ENCODE results near the gene ACTN3. TPM values are rescaled to one million over a fixed set of nuclear protein-coding genes. Genes with fewer than 3 reads are reported as not detected.

Gene ACTN3
- total and polyA plus RNA-seq, 2 donors (not counting 1 experiment from before 2014, with no cell fraction given): under 0.01 TPM; not detected in 1

DNA sequence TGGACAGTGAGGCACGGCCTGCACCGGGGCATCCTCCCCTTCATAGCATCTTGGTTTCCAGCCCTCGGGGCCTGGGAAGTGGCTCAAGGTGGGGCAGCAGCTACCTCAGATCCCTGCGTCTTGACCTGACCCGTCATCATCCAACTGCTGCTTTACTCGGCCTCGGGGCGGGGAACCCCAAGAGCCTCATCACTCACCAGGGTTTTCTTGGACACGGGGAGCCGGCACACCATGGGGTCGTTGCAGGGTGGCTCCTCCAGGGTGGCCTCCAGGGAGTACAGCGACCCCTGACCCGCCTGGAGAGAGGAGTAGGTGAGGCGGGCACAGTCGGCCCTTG lies 21.1 kb downstream of the ACTN3 start:
- Histone ChIP-seq H3K79me2 (ENCODE audit: control insufficient read depth, insufficient read depth, low read length) (no peaks in the 10 kb centered on the region), H2AFZ (ENCODE audit: low read length) (no peak overlapping the region), H3K9ac (ENCODE audit: insufficient read depth, low read length) (no peak overlapping the region), H3K27me3 (ENCODE audit: control insufficient read depth, insufficient read depth, low read length) (peaks cover 4% of the 10 kb centered on the region), H4K20me1 (ENCODE audit: control insufficient read depth, extremely low read depth, insufficient read depth, low read length) (no peaks in the 10 kb centered on the region), H3K4me1 (ENCODE audit: control insufficient read depth, extremely low read depth, insufficient read depth, low read length) (no peaks in the 10 kb centered on the region), H3K36me3 (ENCODE audit: control insufficient read depth, insufficient read depth, low read length) (no peaks in the 10 kb centered on the region), H3K9me3 (ENCODE audit: control insufficient read depth, insufficient read depth, low read depth, low read length) (no peaks in the 10 kb centered on the region), H3K27ac (ENCODE audit: insufficient read depth, low read length) (no peak overlapping the region), H3K4me2 (ENCODE audit: extremely low read depth, insufficient read depth, low read length) (peak overlapping the region; percentile 79), H3K4me3 (replicated peaks in 1 of 4; ENCODE audit: control extremely low read depth in 1 of 4, insufficient read depth in 1 of 4, low read depth in 3 of 4, low read length in 4 of 4) (peak overlapping the region in 1 of 4 experiments; percentile 61)
- no peak for DNase-seq (ENCODE audit: low read depth in 2 of 2)
- TF ChIP-seq EZH2 (IDR thresholded peaks at IDR 0.05; ENCODE audit: low read length, missing control alignments): no peak
- TF ChIP-seq, protein P1, sequence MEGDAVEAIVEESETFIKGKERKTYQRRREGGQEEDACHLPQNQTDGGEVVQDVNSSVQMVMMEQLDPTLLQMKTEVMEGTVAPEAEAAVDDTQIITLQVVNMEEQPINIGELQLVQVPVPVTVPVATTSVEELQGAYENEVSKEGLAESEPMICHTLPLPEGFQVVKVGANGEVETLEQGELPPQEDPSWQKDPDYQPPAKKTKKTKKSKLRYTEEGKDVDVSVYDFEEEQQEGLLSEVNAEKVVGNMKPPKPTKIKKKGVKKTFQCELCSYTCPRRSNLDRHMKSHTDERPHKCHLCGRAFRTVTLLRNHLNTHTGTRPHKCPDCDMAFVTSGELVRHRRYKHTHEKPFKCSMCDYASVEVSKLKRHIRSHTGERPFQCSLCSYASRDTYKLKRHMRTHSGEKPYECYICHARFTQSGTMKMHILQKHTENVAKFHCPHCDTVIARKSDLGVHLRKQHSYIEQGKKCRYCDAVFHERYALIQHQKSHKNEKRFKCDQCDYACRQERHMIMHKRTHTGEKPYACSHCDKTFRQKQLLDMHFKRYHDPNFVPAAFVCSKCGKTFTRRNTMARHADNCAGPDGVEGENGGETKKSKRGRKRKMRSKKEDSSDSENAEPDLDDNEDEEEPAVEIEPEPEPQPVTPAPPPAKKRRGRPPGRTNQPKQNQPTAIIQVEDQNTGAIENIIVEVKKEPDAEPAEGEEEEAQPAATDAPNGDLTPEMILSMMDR (conservative IDR thresholded peaks at IDR 0.05 in 1 of 2, IDR thresholded peaks at IDR 0.05 in 1 of 2; ENCODE audit: low read depth in 1 of 2, low read length in 2 of 2): no peak

DNA sequence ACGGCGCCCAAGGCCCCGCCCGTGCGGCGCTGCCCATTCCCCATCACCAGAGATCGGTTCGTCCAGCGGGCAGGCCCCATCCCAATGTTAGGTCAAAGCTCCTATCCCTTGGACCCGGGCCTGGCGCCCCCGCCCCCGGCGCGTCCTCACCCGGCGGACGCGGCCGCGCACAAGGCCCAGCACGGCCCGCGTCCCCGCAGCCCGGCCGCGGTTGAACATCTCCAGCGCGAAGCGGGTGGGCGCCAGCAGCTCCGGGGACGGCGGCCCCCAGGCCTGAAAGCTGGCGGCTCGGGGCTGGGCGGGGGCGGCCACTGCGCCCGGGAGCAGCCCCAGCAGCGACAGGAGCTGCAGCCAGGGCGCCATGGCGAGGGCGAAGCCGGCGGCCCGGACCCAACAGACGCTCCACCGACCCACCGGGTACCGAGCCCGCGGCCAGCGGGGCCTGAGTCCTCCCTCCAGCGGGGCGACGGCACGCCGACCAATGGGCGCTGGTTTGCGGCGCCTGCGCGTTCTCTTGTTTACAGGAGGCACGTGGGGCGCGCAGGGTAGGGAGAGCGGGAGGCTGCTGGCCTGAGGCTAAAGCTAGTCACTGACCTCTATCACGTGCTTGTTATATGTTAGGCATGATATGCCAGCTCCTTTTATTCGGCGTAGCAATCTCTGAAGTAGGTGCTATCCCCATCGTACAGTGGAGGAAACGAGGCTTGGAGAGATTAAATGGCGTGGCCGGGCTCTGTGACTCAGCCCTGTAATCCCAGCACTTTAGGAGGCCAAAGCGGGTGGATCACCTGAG lies 21.6 kb downstream of the ACTN3 start, which contains the start of gene CTSF:
Gene CTSF, minus strand, starts transcription at position 483 of the 793 bp plus-strand sequence. Its CDS starts 120 bp downstream, at position 363.
- peaks cover 4% of the 10 kb centered on the region for H3K27me3 ChIP-seq (ENCODE audit: control insufficient read depth, insufficient read depth, low read length)
- no peak within 1 kb of the TSS for H3K27ac ChIP-seq (ENCODE audit: insufficient read depth, low read length)
- H2AFZ ChIP-seq (ENCODE audit: low read length): peak within 1 kb of the TSS; percentile 22
- peak within 1 kb of the TSS in 2 of 4 experiments; percentile 24 to 61 for H3K4me3 ChIP-seq (replicated peaks in 1 of 4; ENCODE audit: control extremely low read depth in 1 of 4, insufficient read depth in 1 of 4, low read depth in 3 of 4, low read length in 4 of 4)
- no peaks in the 10 kb centered on the region for H3K79me2 ChIP-seq (ENCODE audit: control insufficient read depth, insufficient read depth, low read length)
- DNase-seq (ENCODE audit: low read depth in 2 of 2): peak; percentile 60 to 73
- H3K9me3 ChIP-seq (ENCODE audit: control insufficient read depth, insufficient read depth, low read depth, low read length): no peaks in the 10 kb centered on the region
- H3K4me2 ChIP-seq (ENCODE audit: extremely low read depth, insufficient read depth, low read length): peak within 1 kb of the TSS; percentile 79
- no peaks in the 10 kb centered on the region for H4K20me1 ChIP-seq (ENCODE audit: control insufficient read depth, extremely low read depth, insufficient read depth, low read length)
- no peaks in the 10 kb centered on the region for H3K4me1 ChIP-seq (ENCODE audit: control insufficient read depth, extremely low read depth, insufficient read depth, low read length)
- H3K9ac ChIP-seq (ENCODE audit: insufficient read depth, low read length): no peak within 1 kb of the TSS
- no peak for TF ChIP-seq EZH2 (IDR thresholded peaks at IDR 0.05; ENCODE audit: low read length, missing control alignments)
- TF ChIP-seq, protein P1 (conservative IDR thresholded peaks at IDR 0.05 in 1 of 2, IDR thresholded peaks at IDR 0.05 in 1 of 2; ENCODE audit: low read depth in 1 of 2, low read length in 2 of 2): no peak
- no peaks in the 10 kb centered on the region for H3K36me3 ChIP-seq (ENCODE audit: control insufficient read depth, insufficient read depth, low read length)

- Histone ChIP-seq H3K4me1 (ENCODE audit: control insufficient read depth, extremely low read depth, insufficient read depth, low read length) (no peaks in the 10 kb centered on the region), H3K4me3 (replicated peaks in 1 of 4; ENCODE audit: control extremely low read depth in 1 of 4, insufficient read depth in 1 of 4, low read depth in 3 of 4, low read length in 4 of 4) (no peak overlapping the region), H4K20me1 (ENCODE audit: control insufficient read depth, extremely low read depth, insufficient read depth, low read length) (no peaks in the 10 kb centered on the region), H2AFZ (ENCODE audit: low read length) (no peak overlapping the region), H3K27ac (ENCODE audit: insufficient read depth, low read length) (no peak overlapping the region), H3K9me3 (ENCODE audit: control insufficient read depth, insufficient read depth, low read depth, low read length) (no peaks in the 10 kb centered on the region), H3K27me3 (ENCODE audit: control insufficient read depth, insufficient read depth, low read length) (peaks cover 4% of the 10 kb centered on the region), H3K4me2 (ENCODE audit: extremely low read depth, insufficient read depth, low read length) (no peak overlapping the region), H3K36me3 (ENCODE audit: control insufficient read depth, insufficient read depth, low read length) (no peaks in the 10 kb centered on the region), H3K9ac (ENCODE audit: insufficient read depth, low read length) (no peak overlapping the region), H3K79me2 (ENCODE audit: control insufficient read depth, insufficient read depth, low read length) (no peaks in the 10 kb centered on the region)
- no peak for DNase-seq (ENCODE audit: low read depth in 2 of 2)
- no peak for TF ChIP-seq EZH2 (IDR thresholded peaks at IDR 0.05; ENCODE audit: low read length, missing control alignments)
- TF ChIP-seq, protein P1 (conservative IDR thresholded peaks at IDR 0.05 in 1 of 2, IDR thresholded peaks at IDR 0.05 in 1 of 2; ENCODE audit: low read depth in 1 of 2, low read length in 2 of 2): no peak
Observed at GRCh38 chr11:66569076-66569475, 22.4 kb downstream of the ACTN3 start.

Measured in fibroblast of lung (primary cell).